ENCODE measurements around the gene KCNIP2.

The KCNIP2 gene

DNA sequence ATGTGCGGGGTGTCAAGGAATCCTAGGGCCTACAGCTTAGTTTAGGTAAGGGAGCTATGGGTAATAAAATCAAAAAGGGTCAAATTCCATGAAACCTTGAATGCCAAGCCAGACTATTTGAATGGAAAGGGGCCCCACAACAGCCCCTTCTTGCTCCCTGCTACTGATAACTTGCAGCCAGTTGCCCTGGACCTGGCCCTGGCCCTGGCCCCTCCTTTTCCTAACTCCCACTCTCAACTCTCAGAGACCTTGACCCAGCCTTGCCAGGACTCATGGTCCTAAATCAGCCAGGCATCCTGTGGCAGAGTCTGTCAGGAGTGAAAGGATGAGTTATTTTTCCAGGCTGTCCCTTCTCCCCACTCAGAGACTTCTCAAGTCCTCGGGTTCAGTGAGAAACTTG, 5.9 kb downstream of the KCNIP2 start:
- no peak for TF ChIP-seq POLR2AphosphoS5 (IDR thresholded peaks at IDR 0.05; ENCODE audit: low read depth, low read length)
- no peak for TF ChIP-seq TAF1 (IDR thresholded peaks at IDR 0.05; ENCODE audit: borderline replicate concordance, insufficient read depth, low read length)
- TF ChIP-seq, protein P1, sequence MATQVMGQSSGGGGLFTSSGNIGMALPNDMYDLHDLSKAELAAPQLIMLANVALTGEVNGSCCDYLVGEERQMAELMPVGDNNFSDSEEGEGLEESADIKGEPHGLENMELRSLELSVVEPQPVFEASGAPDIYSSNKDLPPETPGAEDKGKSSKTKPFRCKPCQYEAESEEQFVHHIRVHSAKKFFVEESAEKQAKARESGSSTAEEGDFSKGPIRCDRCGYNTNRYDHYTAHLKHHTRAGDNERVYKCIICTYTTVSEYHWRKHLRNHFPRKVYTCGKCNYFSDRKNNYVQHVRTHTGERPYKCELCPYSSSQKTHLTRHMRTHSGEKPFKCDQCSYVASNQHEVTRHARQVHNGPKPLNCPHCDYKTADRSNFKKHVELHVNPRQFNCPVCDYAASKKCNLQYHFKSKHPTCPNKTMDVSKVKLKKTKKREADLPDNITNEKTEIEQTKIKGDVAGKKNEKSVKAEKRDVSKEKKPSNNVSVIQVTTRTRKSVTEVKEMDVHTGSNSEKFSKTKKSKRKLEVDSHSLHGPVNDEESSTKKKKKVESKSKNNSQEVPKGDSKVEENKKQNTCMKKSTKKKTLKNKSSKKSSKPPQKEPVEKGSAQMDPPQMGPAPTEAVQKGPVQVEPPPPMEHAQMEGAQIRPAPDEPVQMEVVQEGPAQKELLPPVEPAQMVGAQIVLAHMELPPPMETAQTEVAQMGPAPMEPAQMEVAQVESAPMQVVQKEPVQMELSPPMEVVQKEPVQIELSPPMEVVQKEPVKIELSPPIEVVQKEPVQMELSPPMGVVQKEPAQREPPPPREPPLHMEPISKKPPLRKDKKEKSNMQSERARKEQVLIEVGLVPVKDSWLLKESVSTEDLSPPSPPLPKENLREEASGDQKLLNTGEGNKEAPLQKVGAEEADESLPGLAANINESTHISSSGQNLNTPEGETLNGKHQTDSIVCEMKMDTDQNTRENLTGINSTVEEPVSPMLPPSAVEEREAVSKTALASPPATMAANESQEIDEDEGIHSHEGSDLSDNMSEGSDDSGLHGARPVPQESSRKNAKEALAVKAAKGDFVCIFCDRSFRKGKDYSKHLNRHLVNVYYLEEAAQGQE (IDR thresholded peaks at IDR 0.05; ENCODE audit: insufficient read depth in 1 of 2, low read depth in 2 of 2, low read length in 2 of 2), result no peak
- TF ChIP-seq FOXP2 (optimal IDR thresholded peaks at IDR 0.05; ENCODE audit: borderline replicate concordance, extremely low read depth, extremely low read length, insufficient read depth), result no peak
- no peak for TF ChIP-seq SIN3A (IDR thresholded peaks at IDR 0.05; ENCODE audit: borderline replicate concordance, insufficient read depth, low read length)

DNA sequence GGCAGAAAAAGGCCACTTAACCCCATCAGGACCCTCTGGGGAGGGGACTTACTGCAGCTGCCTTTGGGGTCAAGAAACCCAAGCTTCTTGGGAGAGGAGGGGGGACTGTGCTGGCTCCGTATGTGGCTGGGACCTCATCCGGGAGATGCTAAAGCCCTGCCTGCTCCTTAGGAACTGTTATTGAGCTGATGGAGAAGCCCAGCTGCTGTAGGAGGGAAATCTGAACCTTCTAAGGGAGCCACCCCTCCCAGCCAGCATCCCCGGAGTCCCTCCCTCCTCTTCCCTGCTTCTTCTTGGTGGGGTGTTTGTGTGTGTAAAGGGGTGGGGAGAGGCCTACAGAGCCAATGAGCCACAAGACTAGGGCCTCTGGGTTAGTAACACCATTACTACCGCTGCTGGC, 8.2 kb downstream of the KCNIP2 start:
- TF ChIP-seq TAF1 (IDR thresholded peaks at IDR 0.05; ENCODE audit: borderline replicate concordance, insufficient read depth, low read length) (no peak), FOXP2 (optimal IDR thresholded peaks at IDR 0.05; ENCODE audit: borderline replicate concordance, extremely low read depth, extremely low read length, insufficient read depth) (no peak), SIN3A (IDR thresholded peaks at IDR 0.05; ENCODE audit: borderline replicate concordance, insufficient read depth, low read length) (no peak), POLR2AphosphoS5 (IDR thresholded peaks at IDR 0.05; ENCODE audit: low read depth, low read length) (no peak)
- TF ChIP-seq, protein P1 (IDR thresholded peaks at IDR 0.05; ENCODE audit: insufficient read depth in 1 of 2, low read depth in 2 of 2, low read length in 2 of 2), result no peak

DNA sequence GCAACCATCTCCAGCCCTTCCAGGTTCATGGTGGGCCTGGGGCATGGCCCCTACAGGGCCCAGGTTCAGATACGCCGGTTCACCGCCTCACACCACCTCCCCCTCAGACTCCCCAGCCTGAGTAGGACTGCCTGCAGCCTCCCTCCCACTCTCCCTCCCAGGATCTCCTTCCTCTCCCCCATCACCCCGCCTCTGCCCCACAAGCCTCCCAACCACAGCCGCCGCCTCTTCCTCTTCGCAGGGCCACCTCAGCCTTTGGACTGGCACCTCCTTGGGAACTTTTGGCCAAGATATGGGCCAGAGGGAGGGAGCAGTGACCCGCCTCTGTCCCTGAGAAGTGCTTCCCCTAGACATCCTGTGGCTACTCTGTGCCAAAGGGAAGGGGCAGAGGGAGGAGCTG, 9.3 kb downstream of the KCNIP2 start:
- TF ChIP-seq POLR2AphosphoS5 (IDR thresholded peaks at IDR 0.05; ENCODE audit: low read depth, low read length) (no peak), SIN3A (IDR thresholded peaks at IDR 0.05; ENCODE audit: borderline replicate concordance, insufficient read depth, low read length) (no peak), TAF1 (IDR thresholded peaks at IDR 0.05; ENCODE audit: borderline replicate concordance, insufficient read depth, low read length) (no peak), FOXP2 (optimal IDR thresholded peaks at IDR 0.05; ENCODE audit: borderline replicate concordance, extremely low read depth, extremely low read length, insufficient read depth) (no peak)
- TF ChIP-seq, protein P1 (IDR thresholded peaks at IDR 0.05; ENCODE audit: insufficient read depth in 1 of 2, low read depth in 2 of 2, low read length in 2 of 2), result no peak

DNA sequence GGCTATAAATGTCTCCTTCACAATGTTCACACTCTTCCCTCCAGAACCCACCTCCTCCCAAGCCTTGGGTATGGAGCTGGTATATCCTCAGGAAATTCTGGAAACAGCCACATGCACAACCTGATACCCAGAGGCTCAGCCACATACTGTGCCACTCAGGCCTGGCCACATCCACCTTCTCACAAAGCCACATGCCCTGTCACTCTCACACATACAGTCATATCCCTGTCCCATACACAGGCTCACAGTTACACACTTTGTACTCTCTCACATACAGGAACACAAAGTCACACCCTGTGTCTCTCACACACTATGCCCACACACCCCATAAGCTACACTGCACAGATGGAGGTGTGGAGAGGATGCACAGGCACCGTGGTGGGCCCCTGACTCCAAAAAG, 10.1 kb downstream of the KCNIP2 start:
- TF ChIP-seq, protein P1 (IDR thresholded peaks at IDR 0.05; ENCODE audit: insufficient read depth in 1 of 2, low read depth in 2 of 2, low read length in 2 of 2), result no peak
- TF ChIP-seq POLR2AphosphoS5 (IDR thresholded peaks at IDR 0.05; ENCODE audit: low read depth, low read length), result no peak
- no peak for TF ChIP-seq FOXP2 (optimal IDR thresholded peaks at IDR 0.05; ENCODE audit: borderline replicate concordance, extremely low read depth, extremely low read length, insufficient read depth)
- no peak for TF ChIP-seq SIN3A (IDR thresholded peaks at IDR 0.05; ENCODE audit: borderline replicate concordance, insufficient read depth, low read length)
- no peak for TF ChIP-seq TAF1 (IDR thresholded peaks at IDR 0.05; ENCODE audit: borderline replicate concordance, insufficient read depth, low read length)

DNA sequence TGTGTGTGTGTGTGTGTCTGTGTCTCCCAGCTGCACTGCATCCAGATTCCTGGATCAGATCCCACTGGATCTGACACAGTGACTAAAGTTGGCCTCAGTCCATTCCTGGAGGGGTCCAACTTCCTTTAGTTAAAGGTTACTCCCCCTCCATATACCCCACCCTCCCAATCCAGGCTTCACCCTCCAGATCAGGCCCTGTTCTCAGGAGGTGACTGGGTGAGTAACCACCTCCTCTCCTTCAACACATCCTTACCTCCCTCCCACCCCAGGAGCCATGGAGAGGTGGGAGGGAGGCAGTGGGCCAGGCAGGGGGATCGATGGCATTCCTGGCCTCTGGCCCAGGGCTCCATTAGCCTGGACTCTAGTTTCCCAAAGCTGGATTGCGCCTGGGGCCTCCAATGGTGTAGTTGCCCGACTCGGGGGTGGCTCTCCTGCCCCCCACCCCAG, 11.3 kb downstream of the KCNIP2 start:
- TF ChIP-seq TAF1 (IDR thresholded peaks at IDR 0.05; ENCODE audit: borderline replicate concordance, insufficient read depth, low read length) (no peak), POLR2AphosphoS5 (IDR thresholded peaks at IDR 0.05; ENCODE audit: low read depth, low read length) (no peak), SIN3A (IDR thresholded peaks at IDR 0.05; ENCODE audit: borderline replicate concordance, insufficient read depth, low read length) (no peak), FOXP2 (optimal IDR thresholded peaks at IDR 0.05; ENCODE audit: borderline replicate concordance, extremely low read depth, extremely low read length, insufficient read depth) (no peak)
- TF ChIP-seq, protein P1 (IDR thresholded peaks at IDR 0.05; ENCODE audit: insufficient read depth in 1 of 2, low read depth in 2 of 2, low read length in 2 of 2), result no peak
